ENCODE measurements around the gene MCRIP2. TPM values are rescaled to one million over a fixed set of nuclear protein-coding genes. Genes with fewer than 3 reads are reported as not detected.

The MCRIP2 gene
- total and polyA plus RNA-seq, 2 experiments from 2014 or later: 64.3 to 67.7 TPM

GRCh38 chr16:619476-620100, 22.0 kb upstream of the MCRIP2 start:
- no peak overlapping the region for H3K27ac ChIP-seq (ENCODE audit: low read depth)
- H3K9me2 ChIP-seq (ENCODE audit: insufficient read depth): no peaks in the 10 kb centered on the region
- peaks cover 8% of the 10 kb centered on the region; the same call in 1 of the 2 replicates for H4K20me1 ChIP-seq (replicated peaks; ENCODE audit: insufficient read depth)
- H3K27ac Mint-ChIP-seq: no peak overlapping the region
- H3K4me3 Mint-ChIP-seq: no peak overlapping the region
- ATAC-seq (no peak), DNase-seq (ENCODE audit: low spot score) (no peak)
- no peak overlapping the region for H3K4me2 ChIP-seq
- H3K4me1 ChIP-seq (ENCODE audit: insufficient read depth): peaks cover 12% of the 10 kb centered on the region; the same call in 1 of the 2 replicates
- no peaks in the 10 kb centered on the region; the same call in 2 of the 3 replicates for H3K9me3 Mint-ChIP-seq
- H3K27me3 ChIP-seq (ENCODE audit: insufficient read depth): no peaks in the 10 kb centered on the region
- no peaks in the 10 kb centered on the region; the same call in 1 of the 2 replicates for H3K79me2 ChIP-seq (replicated peaks; ENCODE audit: insufficient read depth)
- H3K36me3 Mint-ChIP-seq (ENCODE audit: low read depth): peaks cover 3% of the 10 kb centered on the region; the same call in 1 of the 3 replicates
- no peaks in the 10 kb centered on the region for H3K36me3 ChIP-seq (ENCODE audit: insufficient read depth)
- peaks cover 7% of the 10 kb centered on the region for H3K27me3 Mint-ChIP-seq (ENCODE audit: insufficient read depth, low read depth, poor library complexity)
- peaks cover 26% of the 10 kb centered on the region for H3K4me1 Mint-ChIP-seq
- no peak overlapping the region for H2AFZ ChIP-seq
- TF ChIP-seq ETS1 (IDR thresholded peaks at IDR 0.05): no peak
- no peak for TF ChIP-seq REST (IDR thresholded peaks at IDR 0.05; ENCODE audit: unreplicated experiment)
- TF ChIP-seq STAT1 (IDR thresholded peaks at IDR 0.05; ENCODE audit: unreplicated experiment): no peak
- no peak for TF ChIP-seq ZNF331 (CRISPR knock-in tag; IDR thresholded peaks at IDR 0.05; ENCODE audit: low read depth)
- TF ChIP-seq CTCF (conservative IDR thresholded peaks at IDR 0.05; ENCODE audit: low read depth in 2 of 2): no peak
- no peak for TF ChIP-seq JUNB (IDR thresholded peaks at IDR 0.05; ENCODE audit: unreplicated experiment)
- no peak overlapping the region for H3K4me3 ChIP-seq
- peaks cover 21% of the 10 kb centered on the region for H3F3A ChIP-seq (replicated peaks; ENCODE audit: low read depth)

All from GM23338 (cell line).